GM12878 (cell line): ENCODE measurements around the gene ICAM4. TPM values are rescaled to one million over a fixed set of nuclear protein-coding genes. Genes with fewer than 3 reads are reported as not detected.

Experiments
- ATAC-seq: fragments of 200-7000 bp; cut with Tn5 transposase; 3 replicates; pipeline ENCODE4 v1.9.1; 2020; ENCODE audit warnings: mild to moderate bottlenecking, moderate library complexity
- BruUV-seq: library from RNA; stranded (reverse); fragments of 400-500 nt; replicated peaks from 2 replicates; lab custom pipeline; 2021; lab: Mats Ljungman, UMichigan
- CTCF ChIA-PET: fragments of 300-600 bp; sonication (Branson Sonifier 250); formaldehyde crosslinking; extraction: SDS; loops from one replicate; lab custom pipeline; 2021; ENCODE audit warnings: inconsistent platforms; lab: Yijun Ruan, JAX
- POLR2A ChIA-PET: fragments of 350-600 bp; formaldehyde crosslinking; extraction: SDS; loops from one replicate; lab custom pipeline; 2021; ENCODE audit warnings: inconsistent platforms; lab: Charles Lee
- RAD21 ChIA-PET: fragments of 300-600 bp; sonication (Branson Sonifier 250); formaldehyde crosslinking; loops from one replicate; lab custom pipeline; 2023; ENCODE audit warnings: antibody characterized with exemption; ENCODE audit not compliant: unreplicated experiment; lab: Charles Lee
- SMC1A ChIA-PET: fragments of 300-600 bp; sonication (Branson Sonifier 250); formaldehyde crosslinking; loops from one replicate; lab custom pipeline; 2023; ENCODE audit not compliant: unreplicated experiment, uncharacterized antibody; lab: Charles Lee
- DNase-seq: peaks from one replicate; pipeline ENCODE4 v3.0.0-alpha.2; 2011; ENCODE audit warnings: low read depth, low spot score
- FAIRE-seq: peaks from 3 replicates; lab custom pipeline; 2011; peaks lifted over from hg19 to GRCh38; lab: Jason Lieb, UNC
- H2AFZ ChIP-seq: 2 replicates; pipeline ENCODE4 v1.6.0; 2011; ENCODE audit warnings: low read depth, low read length, control low read depth; ENCODE audit not compliant: control insufficient read depth
- H3K27ac ChIP-seq: 2 replicates; pipeline ENCODE4 v1.5.1; 2011; ENCODE audit warnings: control low read depth; ENCODE audit not compliant: control insufficient read depth, insufficient read depth
- H3K27me3 ChIP-seq, 2 experiments: replicated peaks in 1 of 2; 2 replicates each; pipeline versions ENCODE4 v1.6.0 to v1.6.1; 2011; ENCODE audit warnings: low read length in 1 of 2; ENCODE audit not compliant: control insufficient read depth in 2 of 2, insufficient read depth in 2 of 2
- H3K36me3 ChIP-seq, 2 experiments: 2 replicates each; pipeline ENCODE4 v1.5.1; 2011; ENCODE audit warnings: low read length in 1 of 2; ENCODE audit not compliant: control insufficient read depth in 2 of 2, insufficient read depth in 2 of 2
- H3K4me1 ChIP-seq: 2 replicates; pipeline ENCODE4 v1.6.1; 2011; ENCODE audit warnings: mild to moderate bottlenecking, low read length, moderate library complexity, mixed read lengths; ENCODE audit not compliant: control insufficient read depth, insufficient read depth
- H3K4me2 ChIP-seq: 2 replicates; pipeline ENCODE4 v1.6.0; 2011; ENCODE audit warnings: control low read depth; ENCODE audit not compliant: control insufficient read depth, insufficient read depth
- H3K4me3 ChIP-seq: fragments of 200-600 bp; sonication (generic); 2 replicates; pipeline ENCODE4 v1.5.1; 2016
- H3K79me2 ChIP-seq: 2 replicates; pipeline ENCODE4 v1.6.0; 2011; ENCODE audit warnings: low read length; ENCODE audit not compliant: control insufficient read depth, insufficient read depth
- H3K9ac ChIP-seq: 2 replicates; pipeline ENCODE4 v1.8.0; 2011; ENCODE audit warnings: low read length, control low read depth, mixed read lengths; ENCODE audit not compliant: control insufficient read depth, insufficient read depth
- H3K9me3 ChIP-seq: replicated peaks from 3 replicates; pipeline ENCODE4 v1.5.1; 2011; ENCODE audit warnings: mild to moderate bottlenecking, low read length; ENCODE audit not compliant: control insufficient read depth, insufficient read depth
- H4K20me1 ChIP-seq: 2 replicates; pipeline ENCODE4 v1.6.0; 2011; ENCODE audit not compliant: control insufficient read depth, insufficient read depth
- ELK1 ChIP-seq: IDR thresholded peaks from 2 replicates; pipeline ENCODE4 v1.6.1; 2012; ENCODE audit warnings: low read depth, low read length, improper control_type of control experiment
- HDAC2 ChIP-seq: fragments of 200-600 bp; sonication (generic); IDR thresholded peaks from 2 replicates; pipeline ENCODE4 v1.6.1; 2017
- IKZF2 ChIP-seq, 2 experiments: fragments of 450-650 bp; IDR thresholded peaks; 2 replicates each; pipeline ENCODE4 v1.6.1; 2017; ENCODE audit warnings: mild to moderate bottlenecking in 2 of 2, moderate library complexity in 2 of 2
- IRF3 ChIP-seq: fragments of 450-650 bp; IDR thresholded peaks from 2 replicates; pipeline ENCODE4 v1.6.1; 2014; ENCODE audit warnings: mild to moderate bottlenecking
- IRF5 ChIP-seq: fragments of 450-650 bp; IDR thresholded peaks from 2 replicates; pipeline ENCODE4 v1.6.1; 2017; ENCODE audit warnings: borderline replicate concordance
- KAT2A ChIP-seq: conservative IDR thresholded peaks from 2 replicates; pipeline ENCODE4 v1.6.1; 2011; ENCODE audit warnings: low read depth, low read length; ENCODE audit not compliant: control insufficient read depth
- KLF5 ChIP-seq: fragments of 450-650 bp; IDR thresholded peaks from 2 replicates; pipeline ENCODE4 v1.6.1; 2014; ENCODE audit warnings: mild to moderate bottlenecking; ENCODE audit not compliant: partially characterized antibody
- NFXL1 ChIP-seq: fragments of 450-650 bp; IDR thresholded peaks from 2 replicates; pipeline ENCODE4 v1.6.1; 2017; ENCODE audit warnings: antibody characterized with exemption, mild to moderate bottlenecking, borderline replicate concordance
- NFYB ChIP-seq: IDR thresholded peaks from 2 replicates; pipeline ENCODE4 v1.6.1; 2011; ENCODE audit warnings: low read depth, mild to moderate bottlenecking, low read length, improper control_type of control experiment, moderate library complexity; ENCODE audit not compliant: insufficient read depth
- NR2C2 ChIP-seq: IDR thresholded peaks from 2 replicates; pipeline ENCODE4 v1.6.1; 2011; ENCODE audit warnings: borderline replicate concordance, low read depth; ENCODE audit not compliant: control insufficient read depth, insufficient read length
- POLR2A ChIP-seq: IDR thresholded peaks from 2 replicates; pipeline ENCODE4 v1.6.1; 2011; ENCODE audit warnings: low read depth, mild to moderate bottlenecking, low read length
- RELA ChIP-seq: fragments of 450-650 bp; IDR thresholded peaks from 2 replicates; pipeline ENCODE4 v1.8.0; 2014; ENCODE audit warnings: borderline replicate concordance; ENCODE audit not compliant: partially characterized antibody
- SIX5 ChIP-seq: IDR thresholded peaks from 2 replicates; pipeline ENCODE4 v1.6.1; 2011; ENCODE audit warnings: mild to moderate bottlenecking, low read depth, low read length, moderate library complexity; ENCODE audit not compliant: severe bottlenecking
- SRF ChIP-seq, 2 experiments: IDR thresholded peaks; 2 replicates each; pipeline ENCODE4 v1.6.1; 2011; ENCODE audit warnings: low read depth in 2 of 2, low read length in 2 of 2, mild to moderate bottlenecking in 1 of 2, moderate library complexity in 1 of 2
- TARDBP ChIP-seq: IDR thresholded peaks from 2 replicates; pipeline ENCODE4 v1.6.1; 2016; ENCODE audit warnings: borderline replicate concordance
- TCF12 ChIP-seq: IDR thresholded peaks from 2 replicates; pipeline ENCODE4 v1.6.1; 2011; ENCODE audit warnings: low read depth, mild to moderate bottlenecking, low read length
- USF2 ChIP-seq: IDR thresholded peaks from 2 replicates; pipeline ENCODE4 v1.6.1; 2011; ENCODE audit warnings: low read depth, low read length, improper control_type of control experiment, borderline replicate concordance
- ZNF274 ChIP-seq: IDR thresholded peaks from one replicate; pipeline ENCODE4 v1.8.0; 2011; ENCODE audit not compliant: insufficient read length, insufficient read depth
- WGBS: methylation state at CpG from one replicate; pipeline ENCODE4 v1.1.6; 2016; ENCODE audit warnings: low lambda C conversion rate; ENCODE audit not compliant: insufficient replicate concordance, insufficient coverage; ENCODE audit errors: missing lambda C conversion rate; 5-methylcytosine and 5-hydroxymethylcytosine counted together
- in situ Hi-C: fragments of 300-500 bp; cut with MboI; formaldehyde crosslinking; loops from 9 replicates; pipeline ENCODE4 v1.14.3; 2018; ENCODE audit warnings: mixed read lengths
- intact Hi-C: fragments of 100-400 bp; cut with micrococcal nuclease; formaldehyde crosslinking; loops from one replicate; pipeline ENCODE4 v1.14.2; 2022; ENCODE audit not compliant: unreplicated experiment
- polyA plus RNA-seq, 11 experiments: library from polyadenylated mRNA; depleted of rRNA in 4 of 11; unstranded in 6 of 11; stranded (reverse) in 5 of 11; fragments of >200 nt; fragmentation: Nextera tagmentation in 4 of 11; fragmentation: Illumina TruSeq in 1 of 11; extraction: Ambion mirVana in 4 of 11; extraction: Trizol in 1 of 11; gene quantifications; 1 replicate in 1 of 11; 2 replicates in 10 of 11; pipeline versions ENCODE4 v1.2.1 to v1.2.3, GENCODE V29; 2011 to 2016; ENCODE audit warnings: inconsistent platforms in 2 of 11, missing spikeins in 2 of 11, low read depth in 1 of 11
- total RNA-seq, 4 experiments: library from RNA; depleted of rRNA in 3 of 4; stranded (reverse); fragments of >200 nt in 3 of 4; fragmentation: Illumina TruSeq in 1 of 4; extraction: Trizol in 1 of 4; gene quantifications; 2 replicates each; pipeline versions ENCODE4 v1.2.1 to v1.2.3, GENCODE V29; 2013 to 2021

ICAM4 gene
- total and polyA plus RNA-seq, 10 of the 15 experiments (the other 5 are each of a cell fraction or from before 2014, with no cell fraction given): 0.31 to 5.1 (median 1.7) TPM

- ATAC-seq (no peak), DNase-seq (no peak), FAIRE-seq (no peak)
- SMC1A ChIA-PET: no interaction called here
- Histone ChIP-seq H2AFZ (no peak overlapping the region), H4K20me1 (no peaks in the 10 kb centered on the region), H3K79me2 (peaks cover 22% of the 10 kb centered on the region), H3K4me3 (no peak overlapping the region), H3K9ac (no peak overlapping the region), H3K36me3 (peaks cover 22 to 45% of the 10 kb centered on the region in 2 experiments), H3K4me2 (no peak overlapping the region), H3K9me3 (no peaks in the 10 kb centered on the region), H3K27me3 (no peaks in the 10 kb centered on the region), H3K27ac (no peak overlapping the region), H3K4me1 (peaks cover 5% of the 10 kb centered on the region)
- in situ Hi-C loops: no loop called here
- POLR2A ChIA-PET: interaction anchor here (0.7 kb wide), 1 partner anchor 364 kb away, joined by 4 read pairs; no protein-coding TSS in a partner anchor
- no TSS peak for BruUV-seq
- CTCF ChIA-PET: interaction anchor here (0.8 kb wide), 1 partner anchor 12 kb away, joined by 3 read pairs; no protein-coding TSS in a partner anchor
- TF ChIP-seq HDAC2 (no peak), KLF5 (no peak), RELA (no peak), IKZF2 (IDR thresholded peaks at IDR 0.05) (no peak), NFYB (no peak), NR2C2 (no peak), POLR2A (no peak), SIX5 (no peak), SRF (IDR thresholded peaks at IDR 0.05; ENCODE audit: low read depth in 2 of 2, low read length in 2 of 2) (no peak), IRF3 (no peak), IRF5 (no peak), TARDBP (no peak), NFXL1 (no peak), USF2 (no peak), TCF12 (no peak), ZNF274 (no peak), KAT2A (no peak), ELK1 (no peak)
- 86% methylated on average over 7 of the region's 7 CpGs for WGBS
- RAD21 ChIA-PET: interaction anchor here (0.7 kb wide), 1 partner anchor 61 kb away, joined by 3 read pairs; no protein-coding TSS in a partner anchor
- intact Hi-C loops: no loop called here
These were observed 41.0 kb downstream of the ICAM4 start for GRCh38 chr19:10327793-10328192.
